Activated CD4-positive, alpha-beta T cell treated with anti-CD3 and anti-CD28 coated beads, Interleukin-2, amount 50 U/mL, for 48 hours (primary cell): ENCODE data around the gene NSL1.

Experiments
- DNase-seq, 2 experiments: peaks; one replicate each; pipeline ENCODE4 v3.0.0-alpha.2; 2020

Gene NSL1, protein sequence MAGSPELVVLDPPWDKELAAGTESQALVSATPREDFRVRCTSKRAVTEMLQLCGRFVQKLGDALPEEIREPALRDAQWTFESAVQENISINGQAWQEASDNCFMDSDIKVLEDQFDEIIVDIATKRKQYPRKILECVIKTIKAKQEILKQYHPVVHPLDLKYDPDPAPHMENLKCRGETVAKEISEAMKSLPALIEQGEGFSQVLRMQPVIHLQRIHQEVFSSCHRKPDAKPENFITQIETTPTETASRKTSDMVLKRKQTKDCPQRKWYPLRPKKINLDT

DNA sequence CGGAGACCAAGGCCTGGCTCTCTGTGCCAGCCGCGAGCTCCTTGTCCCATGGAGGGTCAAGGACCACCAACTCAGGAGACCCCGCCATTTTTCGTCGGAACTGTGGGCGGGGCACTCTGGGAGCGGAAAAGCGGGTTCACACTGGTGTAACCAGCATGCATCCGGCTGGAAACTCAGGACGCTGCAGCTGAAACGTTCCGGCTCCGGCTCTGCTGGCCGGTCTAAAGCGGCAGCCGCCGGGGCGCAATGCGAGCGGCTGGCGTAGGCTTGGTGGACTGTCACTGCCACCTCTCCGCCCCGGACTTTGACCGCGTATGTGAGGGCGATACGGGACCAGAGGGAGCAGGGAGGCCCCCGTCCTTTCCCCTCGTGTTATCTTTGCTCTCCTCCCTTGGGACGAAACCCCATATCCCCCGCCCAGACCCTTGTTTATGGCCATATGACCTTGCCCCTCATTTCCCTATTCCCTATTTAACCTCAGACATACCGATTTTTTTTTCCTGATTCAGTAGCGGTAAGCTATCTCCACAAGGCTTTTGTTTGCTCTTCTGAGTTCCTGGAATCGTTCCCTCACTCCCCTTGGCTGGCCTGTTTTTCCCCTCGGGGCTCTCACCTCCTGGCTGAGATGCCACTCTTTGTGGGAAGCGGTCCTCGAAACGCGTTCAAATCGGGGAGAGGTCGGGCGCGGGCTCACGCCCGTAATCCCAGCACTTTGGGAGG, at the start of gene NSL1, which contains the start of gene TATDN3:
Gene NSL1, minus strand, starts transcription at position 102 of the 720 bp plus-strand sequence. Its CDS starts 14 bp downstream, at position 88.
Gene TATDN3, plus strand, starts transcription at position 219 of the 720 bp plus-strand sequence. Its CDS starts 28 bp downstream, at position 247.
- DNase-seq = peak; percentile 97 to 98

DNA sequence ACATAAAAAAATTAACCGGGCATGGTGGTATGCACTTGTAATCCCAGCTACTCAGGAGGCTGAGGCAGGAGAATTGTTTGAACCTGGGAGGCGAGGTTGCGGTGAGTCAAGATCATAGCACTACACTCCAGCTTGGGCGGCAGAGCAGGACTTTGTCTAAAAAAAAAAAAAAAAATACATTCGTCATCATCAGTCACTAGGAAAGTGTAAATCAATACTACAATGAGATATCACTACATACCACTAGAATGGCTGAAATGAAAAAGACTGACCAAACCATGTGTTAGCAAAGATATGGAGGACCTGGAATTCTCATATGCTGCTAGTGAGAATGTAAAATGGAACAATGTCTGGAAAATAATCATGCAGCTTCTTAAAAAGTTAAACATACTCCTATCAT, 46.6 kb upstream of the NSL1 start:
- DNase-seq = no peak

DNA sequence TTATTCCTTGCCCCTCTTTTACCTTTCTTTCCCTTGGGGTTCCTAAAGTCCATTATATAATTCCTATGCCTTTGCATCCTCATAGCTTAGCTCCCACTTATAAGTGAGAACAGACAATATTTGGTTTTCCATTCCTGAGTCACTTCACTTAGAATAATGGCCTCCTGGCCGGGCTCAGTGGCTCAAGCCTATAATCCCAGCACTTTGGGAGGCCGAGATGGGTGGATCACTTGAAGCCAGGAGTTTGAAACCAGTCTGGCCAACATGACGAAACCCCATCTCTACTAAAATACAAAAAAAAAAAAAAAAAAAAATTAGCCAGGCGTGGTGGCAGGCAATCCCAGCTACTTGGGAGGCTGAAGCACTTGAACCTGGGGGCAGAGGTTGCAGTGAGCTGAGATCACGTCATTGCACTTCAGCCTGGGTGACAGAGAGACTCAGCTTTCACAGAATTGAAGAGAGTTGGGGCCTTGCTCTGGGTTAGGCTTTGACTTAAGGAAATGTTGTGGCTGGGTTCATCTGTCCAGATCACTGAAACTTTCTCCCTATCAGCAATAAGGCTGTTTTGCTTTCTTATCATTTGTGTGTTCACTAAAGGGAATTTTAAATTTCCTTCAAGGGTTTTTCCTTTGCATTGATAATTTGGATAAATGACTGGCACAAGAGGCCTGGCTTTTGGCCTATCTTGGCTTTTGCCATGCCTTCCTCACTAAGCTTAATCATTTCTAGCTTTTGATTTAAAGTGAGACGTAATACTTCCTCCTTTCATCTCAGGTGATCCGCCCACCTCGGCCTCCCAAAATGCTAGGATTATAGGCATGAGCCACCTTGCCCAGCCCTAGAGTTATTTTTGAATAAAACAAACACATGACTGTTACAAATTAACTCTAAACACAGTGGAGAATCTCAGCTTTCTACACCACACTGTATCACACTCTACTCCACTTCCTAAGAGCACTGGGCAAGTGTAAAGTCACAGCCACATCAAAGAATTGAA, 41.9 kb upstream of the NSL1 start:
- peak in 1 of 2 experiments; percentile 13 for DNase-seq

DNA sequence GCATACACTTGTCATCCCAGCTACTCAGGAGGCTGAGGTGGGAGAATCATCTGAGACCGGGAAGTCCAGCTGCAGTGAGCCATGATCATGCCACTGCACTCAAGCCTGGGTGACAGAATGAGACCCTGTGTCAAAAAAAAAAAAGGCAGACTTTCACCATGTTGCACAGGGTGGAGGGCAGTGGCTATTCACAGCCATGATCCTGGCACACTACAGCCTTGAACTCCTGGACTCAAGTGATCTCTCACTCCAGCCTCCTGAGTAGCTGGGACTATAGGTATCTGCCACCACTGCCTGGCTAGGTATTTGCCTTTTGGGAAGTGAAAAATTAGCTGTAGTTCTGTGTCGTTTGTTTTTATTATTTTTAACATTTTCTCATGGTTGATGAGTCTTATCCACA, 36.8 kb upstream of the NSL1 start:
- DNase-seq = no peak

DNA sequence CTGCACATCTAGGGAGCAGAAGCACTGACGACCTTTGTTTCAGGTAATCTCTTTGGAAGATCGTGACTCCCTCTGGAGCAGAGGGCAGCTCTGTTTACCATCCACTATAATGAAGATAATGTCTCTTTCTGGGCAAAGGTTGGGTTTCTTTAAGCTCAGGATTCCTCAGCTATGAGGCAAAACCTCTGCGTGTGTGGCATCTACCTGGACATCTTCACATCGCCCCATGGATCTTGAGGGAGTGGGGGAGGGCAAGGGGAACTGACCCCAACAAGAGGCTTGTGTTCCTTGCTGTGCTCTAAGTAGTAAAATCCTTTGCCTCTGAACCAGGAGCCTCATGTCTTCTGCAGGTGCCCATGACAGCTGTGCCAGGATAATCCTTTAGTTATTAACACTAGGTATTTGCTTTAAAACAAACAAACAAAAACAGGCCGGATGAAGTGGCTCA, 36.3 kb upstream of the NSL1 start:
- no peak for DNase-seq

DNA sequence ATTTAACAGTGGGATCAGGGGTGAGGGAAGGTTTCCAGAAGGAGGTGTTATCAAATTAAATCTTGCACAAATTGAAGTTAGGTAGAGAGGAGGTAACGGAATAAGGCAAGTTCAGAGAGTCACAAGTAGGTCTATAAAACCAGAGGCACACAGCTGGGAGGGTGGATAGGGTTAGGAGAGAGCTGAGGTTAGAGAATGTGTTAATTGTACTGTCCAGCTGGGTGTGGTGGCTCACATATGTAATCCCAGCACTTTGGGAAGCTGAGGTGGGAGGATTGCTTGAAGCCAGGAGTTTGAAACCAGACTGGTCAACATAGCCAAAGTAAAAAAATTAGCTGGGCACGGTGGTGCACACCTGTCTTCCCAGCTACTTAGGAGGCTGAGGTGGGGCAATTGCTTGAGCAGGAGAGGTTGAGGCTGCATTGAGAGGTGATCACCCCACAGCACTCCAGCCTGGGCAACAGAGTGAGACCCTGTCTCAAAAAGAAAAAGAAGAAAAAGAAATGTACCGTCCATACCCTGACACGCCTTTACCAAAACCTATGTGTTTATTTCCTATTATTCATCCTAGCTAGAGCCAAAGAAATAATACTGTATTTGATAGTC, 35.7 kb upstream of the NSL1 start:
- no peak for DNase-seq

DNA sequence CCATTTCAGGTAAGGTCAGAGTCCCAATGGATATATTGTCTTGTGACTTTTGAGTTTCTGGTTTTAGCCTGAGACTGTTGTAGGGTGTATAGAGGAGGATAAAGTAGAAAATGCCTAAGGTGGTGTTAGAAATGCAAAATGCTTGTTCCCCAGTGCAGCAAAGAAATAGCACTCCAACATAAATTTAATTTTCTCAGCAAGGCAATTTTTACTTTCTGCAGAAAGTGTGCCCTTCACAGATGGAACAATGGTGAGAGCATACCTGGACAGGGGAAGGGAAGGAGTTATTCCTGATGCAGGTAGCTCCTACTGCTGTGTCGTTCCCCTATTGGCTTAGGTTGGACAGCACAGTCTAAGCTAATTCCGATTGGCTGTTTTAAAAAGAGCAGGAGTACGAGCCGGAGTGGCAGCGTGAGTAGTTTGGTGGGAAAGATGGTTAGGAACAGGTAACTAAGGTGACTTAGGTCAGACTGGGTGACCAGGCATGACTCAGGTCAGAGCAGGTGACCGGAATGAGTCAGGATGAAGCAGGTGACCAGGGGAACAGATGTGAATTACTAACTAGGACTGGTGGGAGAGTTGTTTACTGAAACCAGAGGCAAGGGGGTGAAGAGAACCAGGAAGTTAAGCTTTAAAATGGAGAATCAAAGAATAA, 34.3 kb upstream of the NSL1 start:
- DNase-seq = no peak

DNA sequence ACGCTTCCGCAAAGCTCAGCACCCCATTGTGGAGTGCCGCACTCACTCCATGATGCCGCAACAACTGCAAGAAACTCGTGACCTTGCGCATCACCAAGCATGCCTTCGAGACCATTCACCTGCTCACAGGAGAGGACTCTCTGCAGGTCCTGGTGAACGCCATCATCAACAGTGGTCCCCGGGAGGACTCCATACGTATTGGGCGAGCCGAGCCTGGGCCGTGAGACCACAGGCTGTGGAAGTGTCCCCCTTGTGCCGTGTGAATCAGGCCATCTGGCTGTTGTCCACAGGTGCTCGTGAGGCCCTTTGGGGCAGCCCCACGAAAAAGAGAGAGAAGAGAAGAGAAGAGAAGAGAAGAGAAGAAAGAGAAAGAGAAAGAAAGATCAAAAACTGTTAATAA, 32.6 kb upstream of the NSL1 start:
- no peak for DNase-seq

DNA sequence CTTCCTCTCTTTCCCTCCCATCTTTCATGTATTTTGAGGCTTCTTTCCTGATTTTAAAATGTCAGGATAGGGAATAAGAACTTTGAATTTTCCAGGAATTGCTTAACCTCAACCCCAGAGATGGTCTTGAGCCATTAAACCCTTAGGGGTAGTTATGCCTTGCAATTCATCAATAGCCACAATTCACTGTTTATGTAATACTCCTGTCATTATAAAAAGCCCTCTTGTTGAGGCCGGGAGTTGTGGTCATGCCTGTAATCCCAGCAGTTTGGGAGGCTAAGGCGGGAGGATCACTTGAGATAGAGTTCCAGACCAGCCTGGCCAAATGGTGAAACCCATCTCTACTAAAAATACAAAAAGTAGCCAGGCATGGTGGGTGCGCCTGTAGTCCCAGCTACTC, 31.4 kb upstream of the NSL1 start:
- DNase-seq = no peak

DNA sequence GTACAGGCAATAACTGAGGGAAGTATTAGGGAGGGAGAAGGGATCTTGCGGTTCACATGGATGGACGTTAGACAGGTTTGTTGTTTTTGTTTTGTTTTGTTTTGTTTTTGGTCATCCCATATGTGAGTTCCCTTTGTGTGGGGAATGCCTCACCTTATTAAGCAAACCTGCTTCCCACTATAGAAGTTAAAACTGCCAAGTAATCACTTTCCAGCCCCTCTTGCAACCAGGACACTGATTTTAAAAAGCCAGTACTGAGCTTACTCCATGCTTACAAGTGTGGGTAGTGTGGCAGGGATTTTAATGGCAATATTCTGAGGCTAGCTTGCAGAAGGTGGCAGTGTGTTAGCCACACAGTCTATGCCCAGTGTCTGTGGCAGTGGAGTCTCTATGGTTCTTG, 29.4 kb upstream of the NSL1 start:
- DNase-seq = no peak

DNA sequence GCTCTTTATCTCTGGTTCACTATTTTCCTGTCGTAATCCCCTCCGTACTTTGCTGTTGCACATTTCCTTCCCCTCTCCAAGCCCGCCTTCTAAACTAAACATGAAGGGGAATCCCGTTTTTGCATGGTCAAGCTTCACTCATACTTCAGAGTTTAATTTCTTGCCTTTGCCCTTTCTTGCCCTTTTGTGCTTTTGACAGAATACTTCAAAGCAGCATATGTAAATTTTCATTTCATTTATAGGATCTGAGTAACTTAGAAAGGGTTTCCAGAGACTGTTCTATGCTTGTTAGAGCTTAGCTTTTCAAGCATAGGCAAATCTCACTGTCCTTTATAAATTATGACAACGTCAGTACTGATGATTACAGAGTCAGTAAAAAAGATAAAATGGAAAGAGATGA, 28.1 kb upstream of the NSL1 start:
- no peak for DNase-seq

DNA sequence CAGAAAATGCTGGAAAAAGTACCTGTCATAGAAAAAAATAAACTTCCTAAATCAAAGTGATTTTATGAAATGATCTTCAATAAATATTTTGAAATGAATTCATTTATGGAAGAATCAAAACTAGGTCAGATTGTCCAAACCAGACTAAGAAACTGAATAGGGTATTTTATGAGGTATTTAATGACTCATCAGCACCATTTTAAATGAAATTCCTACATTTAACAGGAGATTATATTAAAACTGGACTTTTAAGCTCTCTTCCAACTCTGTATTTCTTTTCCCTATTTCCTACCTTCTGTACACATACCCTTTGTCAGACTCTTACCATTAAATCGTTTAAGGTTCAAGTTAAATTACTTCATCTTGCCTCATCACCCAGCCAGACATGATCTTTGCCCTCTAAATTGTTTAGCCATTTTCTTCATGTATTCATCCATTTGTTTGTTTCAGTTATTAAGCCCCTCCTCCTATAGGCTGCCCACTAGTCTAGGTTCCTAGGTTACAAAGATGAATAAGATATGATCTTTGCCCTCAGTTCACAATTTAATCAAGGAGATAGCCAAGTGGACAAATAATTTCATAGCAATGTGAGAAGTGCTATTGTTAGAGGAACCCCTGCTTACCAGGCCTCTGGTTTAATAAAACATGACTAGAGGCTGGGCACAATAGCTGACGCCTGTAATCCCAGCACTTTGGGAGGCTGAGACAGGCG, 25.1 kb upstream of the NSL1 start:
- no peak for DNase-seq

DNA sequence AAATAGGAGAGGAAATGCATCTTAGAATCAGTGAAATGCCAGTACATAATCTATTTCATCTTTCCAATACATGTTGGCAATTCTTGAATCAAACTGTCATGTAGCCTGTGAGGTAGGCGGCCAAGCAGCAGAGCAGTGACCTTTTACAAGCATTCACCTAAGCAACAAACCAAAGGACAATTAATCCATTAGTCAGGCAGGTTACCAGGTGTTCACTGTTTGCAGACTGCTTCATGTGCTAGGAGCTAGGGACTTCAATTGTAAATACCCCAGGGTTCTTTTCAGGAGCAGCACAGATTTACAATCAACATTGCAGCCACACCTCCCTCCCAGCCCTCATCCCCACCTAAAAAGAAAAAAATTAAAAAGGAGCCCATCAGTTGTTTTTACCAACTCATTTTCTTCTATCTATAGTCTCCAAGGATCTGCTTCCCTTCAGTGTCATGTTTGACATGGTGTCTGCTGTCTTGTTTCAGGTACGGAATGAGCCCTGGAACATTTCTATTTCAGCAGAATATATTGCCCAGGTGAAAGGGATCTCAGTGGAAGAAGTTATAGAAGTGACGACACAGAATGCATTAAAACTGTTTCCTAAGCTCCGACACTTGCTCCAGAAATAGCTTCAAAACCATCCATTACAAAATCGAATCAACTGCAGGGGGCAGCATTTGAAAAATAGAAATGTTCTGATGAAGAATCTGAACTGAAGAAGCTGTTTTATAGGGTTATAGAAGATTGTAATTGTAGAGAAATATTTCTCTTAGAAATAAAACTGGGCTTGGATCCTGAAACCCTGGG, 23.2 kb upstream of the NSL1 start:
- DNase-seq = no peak

DNA sequence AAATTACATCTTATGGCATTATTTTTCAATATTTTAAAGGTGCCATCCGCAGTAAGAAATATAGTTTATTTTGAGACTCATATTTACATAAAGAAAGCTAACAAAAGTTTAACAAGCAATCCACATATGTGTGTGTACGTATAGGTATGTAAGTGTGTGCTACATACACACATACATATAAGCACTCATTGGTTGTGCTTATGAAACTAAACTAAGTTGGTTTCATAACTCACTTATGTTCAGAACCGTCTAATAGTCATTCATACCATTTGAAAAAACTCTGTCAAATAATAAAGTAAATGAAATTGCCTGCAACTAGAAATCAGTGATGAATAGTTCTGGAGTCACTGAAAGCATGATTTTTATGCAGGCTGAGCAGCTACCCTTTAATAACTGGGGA, 14.2 kb upstream of the NSL1 start:
- no peak for DNase-seq

DNA sequence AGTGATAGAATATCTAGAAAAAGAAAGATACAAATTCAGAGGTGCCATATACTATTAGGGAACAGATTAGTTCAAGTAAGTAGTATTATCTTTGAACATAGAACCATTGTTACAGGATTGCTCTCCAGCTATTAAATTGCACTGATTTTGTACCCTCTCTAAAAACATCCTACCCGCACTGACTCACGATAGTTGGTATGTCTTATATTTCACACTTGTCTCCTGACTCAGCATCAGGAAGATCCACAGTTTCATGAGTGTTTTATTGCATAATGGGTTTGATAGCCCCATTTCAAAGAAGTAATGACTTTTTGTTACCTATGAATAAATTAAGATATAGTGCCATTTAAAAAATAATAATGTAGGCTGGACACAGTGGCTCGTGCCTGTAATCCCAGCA, 6.1 kb upstream of the NSL1 start:
- DNase-seq = no peak

DNA sequence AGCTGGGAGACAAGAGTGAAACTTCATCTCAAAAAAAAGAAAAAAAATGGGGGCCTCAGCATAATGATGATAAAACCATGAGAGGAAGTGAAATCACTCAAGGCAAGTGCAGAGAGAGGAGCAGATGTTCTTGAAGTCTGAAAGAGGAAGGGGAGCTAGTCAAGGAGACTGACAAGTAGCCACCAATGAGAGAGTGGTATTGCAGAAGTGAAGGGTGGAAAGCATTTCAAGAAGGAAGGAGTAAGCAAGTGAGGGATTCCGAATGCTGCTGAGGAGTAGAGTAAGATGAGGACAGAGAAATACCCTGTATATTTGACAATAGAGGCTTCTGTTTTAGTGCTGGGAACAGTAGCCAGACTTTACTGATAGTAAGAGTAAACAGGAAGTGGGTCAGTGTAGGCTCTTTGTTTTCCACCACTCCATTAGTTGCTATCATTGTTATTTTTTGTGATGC, 3.0 kb upstream of the NSL1 start:
- DNase-seq = no peak

DNA sequence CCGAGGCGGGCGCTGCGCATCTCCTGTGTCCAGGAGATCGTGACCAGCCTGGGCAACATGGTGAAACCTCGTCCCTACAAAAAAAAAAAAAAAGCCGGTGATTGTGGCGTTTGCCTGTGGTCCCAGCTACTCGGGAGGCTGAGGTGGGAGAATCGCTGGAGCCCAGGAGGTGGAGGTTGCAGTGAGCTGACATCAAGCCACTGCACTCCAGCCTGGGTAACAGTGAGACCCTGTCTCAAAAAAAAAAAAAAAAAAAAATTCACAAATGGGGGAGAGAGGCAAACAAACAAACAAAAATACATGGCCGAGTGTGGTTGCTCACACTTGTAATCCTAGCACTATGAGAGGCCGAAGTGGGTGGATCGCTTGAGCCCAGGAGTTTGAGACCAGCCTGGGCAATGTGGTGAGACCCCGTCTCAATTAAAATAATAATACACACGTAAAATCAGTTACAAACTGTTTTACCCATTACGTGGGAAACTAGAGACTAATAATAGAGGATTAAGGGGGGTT, 875 bp upstream of the NSL1 start:
- DNase-seq = no peak

DNA sequence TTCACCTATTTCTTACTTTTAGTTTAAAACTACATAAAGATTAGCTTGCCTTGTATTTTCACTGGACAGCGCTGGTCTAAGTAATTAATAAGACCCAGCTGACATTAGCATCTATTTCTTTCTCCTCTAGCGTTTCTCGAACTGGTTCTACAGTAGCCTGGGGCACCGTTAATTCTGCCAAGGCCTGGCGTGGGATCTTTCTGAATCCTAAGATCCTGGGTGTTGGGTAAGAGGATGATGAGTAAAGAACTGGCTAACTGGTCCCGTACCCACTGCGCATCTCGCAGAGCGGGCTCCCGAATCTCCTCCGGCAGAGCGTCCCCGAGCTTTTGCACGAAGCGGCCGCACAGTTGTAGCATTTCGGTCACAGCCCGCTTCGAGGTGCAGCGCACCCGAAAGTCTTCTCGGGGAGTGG, 309 bp downstream of the NSL1 start:
- DNase-seq = no peak

DNA sequence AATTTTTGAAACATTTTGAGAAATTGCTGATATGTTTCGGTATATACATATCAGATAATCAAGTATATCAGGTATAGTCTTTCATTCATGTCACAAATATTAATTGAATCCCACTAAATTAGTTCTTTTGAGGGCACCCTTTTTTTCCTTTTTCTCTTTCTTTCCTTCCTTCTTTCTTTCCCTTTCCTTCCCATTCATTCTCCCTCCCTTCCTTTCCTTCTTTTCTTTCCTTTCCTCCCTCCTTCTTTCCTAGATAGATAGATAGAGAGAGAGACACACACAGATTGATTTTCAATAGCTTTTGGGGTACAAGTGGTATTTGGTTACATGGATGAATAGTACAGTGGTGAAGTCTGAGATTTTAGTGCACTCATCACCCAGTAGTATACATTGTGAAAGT, 5.7 kb downstream of the NSL1 start:
- DNase-seq = no peak

DNA sequence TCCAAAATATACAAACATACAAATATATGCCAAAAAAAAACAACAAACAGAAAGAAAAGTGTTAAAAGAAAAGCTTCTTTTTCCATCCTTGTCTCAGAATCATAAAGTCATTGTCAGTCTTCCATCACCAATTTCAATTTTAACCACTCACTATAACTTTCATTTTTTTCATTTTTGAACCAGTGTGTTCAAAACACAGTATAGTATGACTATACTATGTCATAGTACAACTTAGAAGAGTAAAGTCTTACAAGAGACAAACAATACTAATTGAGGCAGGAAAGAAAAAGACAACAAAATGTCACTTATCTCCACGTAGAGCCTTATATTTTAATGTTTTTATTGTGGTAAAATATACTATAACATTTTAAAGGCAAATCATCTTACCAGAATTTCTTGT, 7.6 kb downstream of the NSL1 start:
- no peak for DNase-seq
